Stimulated activated CD4-positive, alpha-beta T cell treated with anti-CD3 and anti-CD28 coated beads, Interleukin-1b, Interleukin-23, amount 100 ng/mL, for 1 hour (primary cell): ENCODE data around the gene EPG5.
"Not testable (repeated sequence)": the region's sequence is repeated elsewhere in the genome, so short reads cannot be mapped to it uniquely, and the experiment has no call there.

Source experiments
- DNase-seq, 2 donors: peaks; one replicate each; pipeline ENCODE4 v3.0.0-alpha.2; 2020; ENCODE audit warnings: low read depth in 2 of 2

The EPG5 gene

GRCh38 chr18:45871431-45872084 lies 95.6 kb downstream of the EPG5 start:
- DNase-seq = no peak

DNA sequence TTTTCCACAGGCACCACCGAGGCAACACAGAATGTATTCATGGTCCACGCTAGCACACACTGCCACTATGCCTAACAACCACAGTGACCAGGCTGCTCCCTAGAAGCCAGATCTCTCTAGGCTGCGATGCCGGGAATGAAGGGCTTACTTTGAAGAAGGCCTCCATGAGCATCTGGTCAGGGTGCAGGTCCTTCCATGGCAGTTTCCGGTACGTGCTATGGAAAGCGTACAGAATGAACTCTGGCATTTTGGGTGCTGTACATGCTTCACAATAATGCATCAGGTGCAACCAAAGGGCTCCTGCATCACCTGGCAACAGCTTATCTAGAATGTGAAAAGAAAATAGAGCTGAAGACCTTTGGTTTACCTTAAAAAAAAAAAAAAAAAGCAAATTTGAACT lies 96.7 kb downstream of the EPG5 start:
- DNase-seq = no peak

- DNase-seq = no peak
Measured at GRCh38 chr18:45865466-45865865, 101.7 kb downstream of the EPG5 start.

DNA sequence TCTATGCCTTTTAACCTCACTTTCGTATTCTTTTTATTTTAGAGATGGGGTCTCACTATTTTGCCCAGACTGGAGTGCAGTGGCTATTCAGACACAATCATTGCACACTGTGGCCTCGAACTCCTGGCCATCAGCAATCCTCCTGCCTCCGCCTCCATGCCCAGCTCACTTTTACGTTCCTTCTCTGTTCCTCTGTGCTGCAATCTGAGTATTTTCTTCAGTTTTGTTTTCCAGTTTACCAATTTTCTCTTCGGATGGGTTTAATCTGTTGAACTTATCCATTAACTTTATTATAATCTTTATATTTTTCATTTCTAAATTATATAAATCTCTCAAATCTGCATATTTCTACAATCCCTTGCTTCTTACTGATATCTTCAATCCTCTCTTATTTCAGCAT lies 103.0 kb downstream of the EPG5 start:
- no peak for DNase-seq

DNA sequence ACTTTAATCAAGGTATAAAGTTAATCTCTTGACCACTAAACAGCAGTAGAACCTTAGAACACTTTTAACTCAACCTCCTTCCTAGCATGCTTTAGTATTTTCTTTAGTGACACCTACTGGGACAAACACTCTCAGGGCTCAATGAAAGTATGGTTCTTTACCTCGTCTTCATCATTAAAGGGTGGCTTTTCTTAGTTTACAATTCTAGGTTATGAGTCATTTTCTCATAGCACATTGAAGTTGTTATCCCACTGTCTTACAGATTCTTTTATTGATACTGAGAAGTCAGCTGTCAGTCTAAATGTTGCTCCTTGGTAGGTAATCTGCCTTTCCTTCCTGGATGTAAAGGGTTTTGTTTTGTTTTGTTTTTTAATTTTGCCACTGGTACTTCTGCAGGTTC lies 103.7 kb downstream of the EPG5 start:
- no peak for DNase-seq

- DNase-seq = no peak
Measured at GRCh38 chr18:45861926-45862325, 105.2 kb downstream of the EPG5 start.

DNA sequence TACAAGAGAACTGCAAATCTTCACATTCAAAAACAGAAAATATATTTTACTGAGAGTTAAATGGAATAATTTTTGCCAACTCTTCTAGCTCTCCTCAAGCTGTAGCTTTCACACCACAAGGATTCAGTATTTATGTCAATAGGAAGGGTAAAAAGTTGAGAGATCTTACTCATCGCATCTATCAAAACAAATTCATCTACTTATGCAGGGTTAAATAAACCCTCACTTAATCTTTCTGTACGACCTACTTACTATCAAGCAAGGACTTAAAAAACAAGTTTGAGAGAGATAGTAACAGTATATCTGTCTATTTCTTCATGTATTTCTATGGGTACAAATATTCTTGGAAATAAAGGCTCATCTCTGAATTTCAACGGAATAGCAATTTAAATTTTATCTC lies 106.2 kb downstream of the EPG5 start:
- no peak for DNase-seq

- no peak for DNase-seq
Measured at GRCh38 chr18:45860492-45860891, 106.6 kb downstream of the EPG5 start.

DNA sequence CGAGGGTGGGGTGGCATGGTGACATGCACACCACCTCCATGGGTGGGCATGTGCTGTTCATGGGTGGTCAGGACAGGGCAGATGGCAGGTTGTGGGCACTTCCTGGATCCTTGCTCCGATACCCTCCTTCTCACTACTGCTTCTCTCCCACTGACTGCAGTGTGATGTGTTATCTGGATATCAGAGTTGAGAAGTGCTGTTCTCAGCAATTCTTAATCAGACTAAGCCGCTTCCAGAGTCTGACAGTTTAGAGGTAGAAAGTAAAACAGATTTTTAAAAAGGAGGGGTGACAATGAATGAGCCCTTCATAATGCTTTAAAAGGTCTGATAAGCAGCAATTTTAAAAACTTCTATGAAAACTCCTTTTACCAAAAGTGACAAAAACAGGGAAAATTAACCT lies 107.8 kb downstream of the EPG5 start:
- no peak for DNase-seq

GRCh38 chr18:45856531-45856930 lies 110.6 kb downstream of the EPG5 start:
- DNase-seq = no peak

- DNase-seq = no peak
Measured at GRCh38 chr18:45854036-45854586, 113.0 kb downstream of the EPG5 start.

DNA sequence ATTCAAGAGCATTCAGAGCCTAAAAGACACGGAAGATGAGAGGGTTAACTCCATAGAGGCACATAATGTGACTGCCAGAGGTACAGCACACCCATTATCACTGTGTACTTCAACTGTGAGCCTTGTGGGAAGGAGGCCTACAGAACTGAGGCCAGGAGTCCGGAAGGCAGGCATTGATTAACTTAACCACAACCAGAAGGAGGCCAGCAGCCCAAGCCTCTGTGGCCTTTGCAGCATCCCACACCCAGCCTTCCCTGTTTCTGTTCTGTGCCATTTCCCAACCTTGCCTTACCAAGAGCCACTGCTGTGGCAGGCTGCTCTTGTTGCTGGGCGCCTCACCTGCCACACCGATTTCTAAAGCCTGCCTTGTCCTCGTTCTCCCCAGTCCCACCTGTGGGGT lies 114.5 kb downstream of the EPG5 start:
- no peak for DNase-seq

- no peak for DNase-seq
Measured at GRCh38 chr18:45851161-45851925, 115.8 kb downstream of the EPG5 start.

- no peak for DNase-seq
Measured at GRCh38 chr18:45850021-45850420, 117.1 kb downstream of the EPG5 start.

DNA sequence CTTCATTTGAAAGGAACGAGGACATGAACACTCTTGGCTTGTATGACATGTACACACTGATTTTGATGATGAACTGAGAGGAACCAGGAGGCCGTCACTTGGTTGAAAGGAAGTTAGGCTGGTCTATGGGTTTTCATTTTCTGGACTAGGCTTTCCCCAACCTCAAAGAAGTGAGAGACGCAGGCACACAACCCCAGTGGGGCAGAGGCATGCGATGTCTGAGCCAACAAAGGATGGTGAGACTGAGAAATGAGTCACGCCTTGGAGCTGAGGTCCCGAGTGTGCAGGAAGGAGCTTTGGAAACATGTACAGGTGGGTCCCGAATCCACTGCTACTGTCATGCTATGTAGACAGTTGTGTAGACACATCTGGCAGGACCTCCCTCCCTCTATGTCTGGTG lies 117.6 kb downstream of the EPG5 start:
- no peak for DNase-seq

GRCh38 chr18:45848643-45849042 lies 118.5 kb downstream of the EPG5 start:
- not testable (repeated sequence) for DNase-seq

DNA sequence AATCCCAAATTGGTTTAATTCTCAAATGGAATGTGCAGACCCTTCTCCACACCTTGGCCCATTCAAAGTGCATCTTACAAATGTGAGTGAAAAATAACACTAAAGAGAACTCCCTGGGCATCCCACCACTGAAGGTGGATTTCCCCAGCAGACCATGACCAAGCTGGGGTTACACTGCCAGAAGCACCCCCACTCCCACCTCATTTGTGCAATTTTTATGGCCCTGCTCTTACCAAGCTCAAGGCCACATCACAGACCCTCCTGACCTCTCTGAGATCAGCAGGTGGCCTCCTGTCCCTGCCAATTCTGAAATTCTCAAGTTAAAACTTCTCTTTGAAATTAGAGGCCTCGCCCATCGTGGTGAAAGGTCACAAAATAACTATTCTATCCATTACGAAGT lies 120.0 kb downstream of the EPG5 start:
- no peak for DNase-seq

- no peak for DNase-seq
Measured at GRCh38 chr18:45845410-45845809, 121.7 kb downstream of the EPG5 start.

GRCh38 chr18:45844938-45845337 lies 122.2 kb downstream of the EPG5 start:
- DNase-seq = no peak

GRCh38 chr18:45843019-45843418 lies 124.1 kb downstream of the EPG5 start:
- DNase-seq = no peak

GRCh38 chr18:45841765-45842442 lies 125.2 kb downstream of the EPG5 start:
- DNase-seq = no peak

- no peak for DNase-seq
Measured at GRCh38 chr18:45841060-45841764, 125.9 kb downstream of the EPG5 start.
